ENCODE data around the gene EXOC8. TPM values are rescaled to one million over a fixed set of nuclear protein-coding genes. Genes with fewer than 3 reads are reported as not detected.

The EXOC8 gene
- total RNA-seq, 1 donor from 2014 or later: 17.4 TPM

Other genes with a start within 250 kb of the EXOC8 start
- not detected in 2 replicates for gene TRIM67, start 175.8 kb downstream of the EXOC8 start, total RNA-seq
- 46.9 and 48.7 TPM in 2 replicates for gene GNPAT, start 96.6 kb downstream of the EXOC8 start, total RNA-seq
- 14.2 and 14.5 TPM in 2 replicates for gene SPRTN, start 441 bp upstream of the EXOC8 start, total RNA-seq
- gene EGLN1, start 84.4 kb upstream of the EXOC8 start, total RNA-seq: 31.9 and 44.0 TPM in 2 replicates
- 27.1 and 30.3 TPM in 2 replicates for gene TSNAX, start 190.8 kb upstream of the EXOC8 start, total RNA-seq

All from bronchial epithelial cell (primary cell).